ENCODE data around the gene TENM4. TPM values are rescaled to one million over a fixed set of nuclear protein-coding genes. Genes with fewer than 3 reads are reported as not detected.

TENM4 gene
- total RNA-seq, 2 donors from 2014 or later: 2.6 to 6.8 TPM

GRCh38 chr11:79414644-79415317 is 26.0 kb downstream of the TENM4 start:
- H3K27me3 ChIP-seq (replicated peaks; ENCODE audit: insufficient read depth): no peaks in the 10 kb centered on the region
- TF ChIP-seq POLR2A (IDR thresholded peaks at IDR 0.05) (no peak), POLR2AphosphoS5 (IDR thresholded peaks at IDR 0.05) (no peak)
- TF ChIP-seq, protein P1, sequence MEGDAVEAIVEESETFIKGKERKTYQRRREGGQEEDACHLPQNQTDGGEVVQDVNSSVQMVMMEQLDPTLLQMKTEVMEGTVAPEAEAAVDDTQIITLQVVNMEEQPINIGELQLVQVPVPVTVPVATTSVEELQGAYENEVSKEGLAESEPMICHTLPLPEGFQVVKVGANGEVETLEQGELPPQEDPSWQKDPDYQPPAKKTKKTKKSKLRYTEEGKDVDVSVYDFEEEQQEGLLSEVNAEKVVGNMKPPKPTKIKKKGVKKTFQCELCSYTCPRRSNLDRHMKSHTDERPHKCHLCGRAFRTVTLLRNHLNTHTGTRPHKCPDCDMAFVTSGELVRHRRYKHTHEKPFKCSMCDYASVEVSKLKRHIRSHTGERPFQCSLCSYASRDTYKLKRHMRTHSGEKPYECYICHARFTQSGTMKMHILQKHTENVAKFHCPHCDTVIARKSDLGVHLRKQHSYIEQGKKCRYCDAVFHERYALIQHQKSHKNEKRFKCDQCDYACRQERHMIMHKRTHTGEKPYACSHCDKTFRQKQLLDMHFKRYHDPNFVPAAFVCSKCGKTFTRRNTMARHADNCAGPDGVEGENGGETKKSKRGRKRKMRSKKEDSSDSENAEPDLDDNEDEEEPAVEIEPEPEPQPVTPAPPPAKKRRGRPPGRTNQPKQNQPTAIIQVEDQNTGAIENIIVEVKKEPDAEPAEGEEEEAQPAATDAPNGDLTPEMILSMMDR (IDR thresholded peaks at IDR 0.05): no peak
- H3K36me3 ChIP-seq: no peaks in the 10 kb centered on the region
- H3K4me3 ChIP-seq: no peak overlapping the region
- intact Hi-C loops (cut with DNase I): no loop called here
- DNase-seq (ENCODE audit: low spot score): no peak
- WGBS: 75% methylated on average over 8 of the region's 8 CpGs
- no peaks in the 10 kb centered on the region for H3K4me1 ChIP-seq (replicated peaks)
- no peaks in the 10 kb centered on the region for H3K9me3 ChIP-seq
- no peak overlapping the region for H3K27ac ChIP-seq

- H3K36me3 ChIP-seq: no peaks in the 10 kb centered on the region
- DNase-seq (ENCODE audit: low spot score): no peak
- no peaks in the 10 kb centered on the region for H3K27me3 ChIP-seq (replicated peaks; ENCODE audit: insufficient read depth)
- H3K27ac ChIP-seq: no peak overlapping the region
- no peaks in the 10 kb centered on the region for H3K4me1 ChIP-seq (replicated peaks)
- WGBS: 75% methylated on average over 3 of the region's 3 CpGs
- H3K4me3 ChIP-seq: no peak overlapping the region
- TF ChIP-seq POLR2A (IDR thresholded peaks at IDR 0.05): no peak
- no peak for TF ChIP-seq POLR2AphosphoS5 (IDR thresholded peaks at IDR 0.05)
- TF ChIP-seq, protein P1 (IDR thresholded peaks at IDR 0.05): no peak
- intact Hi-C loops (cut with DNase I): no loop called here
- H3K9me3 ChIP-seq: no peaks in the 10 kb centered on the region
Observed at GRCh38 chr11:79414041-79414440, 26.8 kb downstream of the TENM4 start.

DNA sequence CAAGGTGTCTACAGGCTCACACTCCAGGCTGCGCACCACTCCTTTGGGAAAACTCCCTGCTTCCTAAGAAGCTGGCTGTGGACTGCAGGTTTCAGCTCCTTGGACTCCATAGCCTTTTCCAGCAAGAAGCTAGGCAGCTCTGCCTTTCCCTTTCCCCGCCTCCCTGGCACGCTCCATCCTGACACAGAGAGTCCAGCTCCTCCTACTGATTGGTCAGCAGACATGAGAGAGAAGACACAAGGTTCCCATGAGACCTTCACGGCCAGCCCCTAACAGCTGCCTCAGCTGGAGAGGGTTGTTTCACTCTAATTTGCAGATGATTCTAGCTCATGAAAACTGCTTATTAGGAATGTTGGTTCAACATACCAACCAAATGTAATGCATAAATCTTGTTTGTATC is 27.6 kb downstream of the TENM4 start:
- intact Hi-C loops (cut with DNase I): no loop called here
- H3K4me1 ChIP-seq (replicated peaks): no peaks in the 10 kb centered on the region
- DNase-seq (ENCODE audit: low spot score): no peak
- H3K9me3 ChIP-seq: no peaks in the 10 kb centered on the region
- TF ChIP-seq POLR2AphosphoS5 (IDR thresholded peaks at IDR 0.05) (no peak), POLR2A (IDR thresholded peaks at IDR 0.05) (no peak)
- TF ChIP-seq, protein P1 (IDR thresholded peaks at IDR 0.05): no peak
- no peaks in the 10 kb centered on the region for H3K27me3 ChIP-seq (replicated peaks; ENCODE audit: insufficient read depth)
- H3K27ac ChIP-seq: no peak overlapping the region
- H3K36me3 ChIP-seq: no peaks in the 10 kb centered on the region
- no peak overlapping the region for H3K4me3 ChIP-seq
- WGBS: 31% methylated on average over 4 of the region's 4 CpGs

- H3K27ac ChIP-seq: no peak overlapping the region
- no peaks in the 10 kb centered on the region for H3K27me3 ChIP-seq (replicated peaks; ENCODE audit: insufficient read depth)
- no peaks in the 10 kb centered on the region for H3K9me3 ChIP-seq
- no peak overlapping the region for H3K4me3 ChIP-seq
- intact Hi-C loops (cut with DNase I): no loop called here
- no peak for DNase-seq (ENCODE audit: low spot score)
- no peak for TF ChIP-seq POLR2AphosphoS5 (IDR thresholded peaks at IDR 0.05)
- H3K4me1 ChIP-seq (replicated peaks): no peaks in the 10 kb centered on the region
- H3K36me3 ChIP-seq: no peaks in the 10 kb centered on the region
- 93% methylated on average over 1 of the region's 1 CpG for WGBS
Observed at GRCh38 chr11:79412761-79413160, 28.1 kb downstream of the TENM4 start.

DNA sequence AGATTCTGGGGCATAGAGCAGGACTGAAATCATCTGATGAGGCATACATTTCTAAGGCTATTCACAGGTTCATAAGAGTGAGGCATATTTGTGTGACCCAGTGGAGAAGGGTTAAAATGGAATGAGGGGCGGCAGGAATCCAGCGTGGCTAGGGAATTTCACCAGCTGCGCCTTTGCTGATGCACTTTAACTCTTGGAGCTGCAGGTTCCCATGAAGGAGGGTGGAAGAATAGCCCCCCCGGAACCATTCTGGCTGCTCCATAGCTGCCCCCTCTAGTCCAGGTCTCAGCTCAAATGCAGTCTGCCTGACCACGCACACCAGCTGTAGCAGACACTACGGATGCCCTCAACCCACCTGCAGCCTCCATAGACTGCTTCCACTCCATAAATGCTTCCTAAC is 31.5 kb downstream of the TENM4 start:
- no peaks in the 10 kb centered on the region for H3K27me3 ChIP-seq (replicated peaks; ENCODE audit: insufficient read depth)
- no peaks in the 10 kb centered on the region for H3K9me3 ChIP-seq
- intact Hi-C loops (cut with DNase I): no loop called here
- no peak overlapping the region for H3K4me3 ChIP-seq
- no peaks in the 10 kb centered on the region for H3K4me1 ChIP-seq (replicated peaks)
- TF ChIP-seq POLR2AphosphoS5 (IDR thresholded peaks at IDR 0.05): no peak
- no peak for TF ChIP-seq POLR2A (IDR thresholded peaks at IDR 0.05)
- TF ChIP-seq, protein P1 (IDR thresholded peaks at IDR 0.05): no peak
- DNase-seq (ENCODE audit: low spot score): no peak
- H3K36me3 ChIP-seq: no peaks in the 10 kb centered on the region
- WGBS: 91% methylated on average over 6 of the region's 6 CpGs
- H3K27ac ChIP-seq: no peak overlapping the region
